ENCODE measurements around the gene COQ10B.
"Not testable (repeated sequence)": the region's sequence is repeated elsewhere in the genome, so short reads cannot be mapped to it uniquely, and the experiment has no call there.

Gene COQ10B

DNA sequence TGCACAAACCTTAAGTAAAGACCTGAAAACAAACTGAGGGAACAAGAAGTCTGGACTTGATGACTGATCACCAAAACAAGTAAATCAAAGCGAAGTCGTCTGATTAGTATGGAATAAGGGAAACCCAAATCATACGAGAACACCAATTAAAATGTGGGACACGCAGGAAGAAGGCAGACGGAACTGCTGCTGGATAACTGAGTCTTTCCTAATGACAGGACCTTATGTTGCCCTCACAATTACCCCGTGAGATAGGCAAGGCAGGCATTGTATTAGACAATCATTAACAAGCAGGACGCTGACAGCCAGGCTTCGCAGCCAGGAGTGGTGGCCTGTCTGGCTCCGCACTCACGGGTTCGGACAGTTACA lies 614 bp upstream of the COQ10B start:
- DNase-seq: no peak

DNA sequence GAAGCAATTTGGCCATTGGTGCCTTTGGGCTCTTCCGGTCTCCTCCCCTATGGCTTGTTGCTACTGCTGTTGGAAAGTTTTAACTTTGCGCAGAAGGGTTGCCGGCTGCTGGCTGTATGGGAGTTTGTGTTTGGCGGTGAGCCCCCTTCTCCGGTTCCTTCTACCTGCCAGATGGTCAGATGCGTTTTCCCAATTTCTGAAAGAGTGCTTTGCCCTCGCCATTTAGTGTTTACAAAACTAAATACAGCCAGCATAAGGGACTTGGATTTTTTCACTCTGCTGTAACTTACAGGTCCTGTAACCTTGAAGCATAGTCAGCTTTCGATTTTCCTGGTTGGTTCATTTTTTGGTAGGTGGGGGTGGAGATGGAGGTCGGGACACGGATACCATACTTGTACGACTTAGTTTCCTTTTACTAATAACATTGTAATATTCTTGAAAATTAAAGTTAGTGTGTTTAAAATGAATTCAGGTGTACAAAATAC lies 604 bp downstream of the COQ10B start:
- no peak for DNase-seq

DNA sequence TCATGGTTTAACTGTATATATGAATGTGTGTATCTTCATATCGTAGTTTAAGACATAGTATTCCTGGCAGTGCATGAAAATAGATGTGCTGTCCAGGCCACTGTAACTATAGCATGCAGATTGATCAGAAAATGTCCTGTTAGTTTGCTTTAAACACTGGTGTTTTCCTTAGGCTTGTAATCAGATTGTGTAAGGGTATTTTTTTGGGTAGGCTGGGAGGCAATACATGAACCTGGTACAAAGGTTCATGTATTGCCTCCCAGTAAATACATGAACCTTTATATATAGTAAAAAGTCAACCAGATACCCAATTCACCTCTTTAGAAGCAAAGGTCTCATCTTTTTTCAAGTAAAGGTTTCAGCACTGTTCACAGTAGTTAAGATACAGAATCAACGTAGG lies 1.6 kb downstream of the COQ10B start:
- DNase-seq: no peak

DNA sequence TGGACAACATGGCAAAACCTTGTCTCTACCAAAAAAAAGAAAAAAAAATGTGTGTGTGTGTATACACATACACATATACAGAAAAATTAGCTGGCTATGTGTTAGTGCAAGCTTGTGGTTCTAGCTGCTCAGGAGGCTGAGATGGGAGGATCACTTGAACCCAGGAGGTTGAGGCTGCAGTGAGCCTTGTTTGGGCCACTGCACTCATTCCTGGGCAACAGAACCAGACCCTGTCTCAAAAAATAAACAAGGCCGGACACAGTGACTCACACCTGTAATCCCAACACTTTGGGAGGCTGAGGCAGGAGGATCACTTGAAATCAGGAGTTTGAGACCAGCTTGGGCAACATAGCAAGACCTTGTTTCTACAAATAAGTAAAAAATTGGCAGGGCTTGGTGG lies 2.1 kb downstream of the COQ10B start:
- no peak for DNase-seq

DNA sequence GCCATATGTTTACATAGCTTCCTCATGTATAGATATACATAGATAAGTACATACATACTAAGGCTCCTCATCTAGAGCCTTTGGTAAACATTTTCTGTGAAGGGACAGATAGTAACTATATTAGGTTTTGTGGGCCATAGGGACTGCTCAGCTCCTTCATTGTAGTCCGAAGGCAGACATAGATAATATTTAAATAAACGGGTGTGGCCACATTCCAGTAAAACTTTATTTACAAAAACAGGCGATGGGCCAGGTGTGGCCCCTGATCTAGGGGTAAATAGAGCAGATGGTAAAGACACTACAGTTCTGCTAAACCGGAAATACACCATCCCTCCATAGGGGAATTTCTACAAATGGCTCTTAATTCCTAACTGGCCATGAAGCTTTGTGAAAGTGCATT lies 7.3 kb downstream of the COQ10B start:
- no peak for DNase-seq

DNA sequence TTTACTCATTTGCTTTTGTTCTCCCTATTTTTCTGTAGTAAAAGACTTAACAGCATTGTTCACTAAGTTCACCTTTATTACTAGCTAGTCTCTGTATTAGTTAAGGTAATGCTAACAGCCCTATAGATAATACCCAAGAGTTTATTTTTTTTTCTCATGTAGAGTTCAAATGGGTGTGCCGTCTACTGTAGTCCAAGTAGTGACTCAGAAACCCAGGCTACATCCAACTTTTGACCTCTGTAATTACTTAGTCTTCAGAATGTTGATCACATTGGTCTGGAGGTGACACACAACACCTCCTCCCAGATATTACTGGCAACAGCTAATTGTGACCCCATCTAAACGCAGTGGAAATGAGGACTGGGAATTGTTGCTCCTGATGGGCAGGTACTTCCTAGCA lies 7.7 kb downstream of the COQ10B start:
- DNase-seq: no peak

DNA sequence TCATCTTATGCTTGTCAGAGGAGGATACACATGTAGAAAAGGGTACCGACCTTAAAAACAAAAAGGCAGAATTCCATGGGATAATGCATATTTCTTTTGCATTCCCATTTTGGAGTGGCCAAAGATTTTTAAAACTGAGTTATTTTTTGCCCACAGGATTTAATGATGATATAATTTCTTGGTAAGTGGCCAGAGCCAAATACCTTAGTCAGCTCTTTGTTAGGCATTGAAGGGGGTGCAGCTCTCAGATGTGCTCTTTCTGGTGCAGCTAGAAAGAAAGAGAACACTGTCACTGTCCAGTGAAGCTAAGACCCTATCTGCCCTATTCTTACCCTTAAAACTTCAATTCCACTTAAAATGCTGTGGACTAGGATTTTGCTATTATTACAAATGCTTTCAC lies 10.8 kb downstream of the COQ10B start:
- no peak for DNase-seq

DNA sequence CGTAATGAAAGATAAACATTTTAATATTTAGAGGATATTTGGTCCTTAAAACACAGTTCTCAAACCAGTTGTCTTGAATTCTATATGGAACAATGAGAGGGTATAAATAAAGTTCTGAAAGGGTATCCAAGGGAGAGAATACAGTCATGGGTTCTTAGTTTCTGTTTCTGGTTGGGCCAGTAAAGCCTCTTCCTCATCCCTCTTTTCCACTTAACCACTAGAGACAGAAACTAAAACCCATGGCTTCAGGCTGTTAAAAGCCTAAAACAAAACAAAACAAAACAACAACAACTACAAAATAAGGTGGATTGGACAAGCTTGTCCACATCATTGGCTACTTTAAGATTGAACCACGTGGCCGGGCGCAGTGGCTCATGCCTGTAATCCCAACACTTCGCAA lies 18.8 kb downstream of the COQ10B start:
- no peak for DNase-seq

DNA sequence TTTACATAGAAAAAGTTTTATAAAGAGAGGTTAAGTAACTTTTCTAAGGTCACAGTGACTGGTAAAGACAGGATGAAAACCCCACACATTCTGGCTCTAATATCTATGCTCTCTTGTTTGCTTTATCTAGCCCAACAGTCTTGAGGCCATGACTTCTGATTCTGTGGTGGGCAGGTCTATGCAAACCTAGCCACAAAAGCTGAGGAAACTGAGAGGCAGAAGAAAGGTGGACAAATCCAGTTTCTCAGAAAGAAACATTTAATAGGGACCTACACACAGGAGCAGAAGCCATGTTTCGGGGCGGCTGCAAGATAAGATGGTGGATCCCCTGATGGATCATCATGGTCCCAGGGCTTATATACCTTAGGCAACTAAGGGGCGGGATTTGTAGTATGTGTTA lies 24.4 kb downstream of the COQ10B start:
- DNase-seq: no peak

DNA sequence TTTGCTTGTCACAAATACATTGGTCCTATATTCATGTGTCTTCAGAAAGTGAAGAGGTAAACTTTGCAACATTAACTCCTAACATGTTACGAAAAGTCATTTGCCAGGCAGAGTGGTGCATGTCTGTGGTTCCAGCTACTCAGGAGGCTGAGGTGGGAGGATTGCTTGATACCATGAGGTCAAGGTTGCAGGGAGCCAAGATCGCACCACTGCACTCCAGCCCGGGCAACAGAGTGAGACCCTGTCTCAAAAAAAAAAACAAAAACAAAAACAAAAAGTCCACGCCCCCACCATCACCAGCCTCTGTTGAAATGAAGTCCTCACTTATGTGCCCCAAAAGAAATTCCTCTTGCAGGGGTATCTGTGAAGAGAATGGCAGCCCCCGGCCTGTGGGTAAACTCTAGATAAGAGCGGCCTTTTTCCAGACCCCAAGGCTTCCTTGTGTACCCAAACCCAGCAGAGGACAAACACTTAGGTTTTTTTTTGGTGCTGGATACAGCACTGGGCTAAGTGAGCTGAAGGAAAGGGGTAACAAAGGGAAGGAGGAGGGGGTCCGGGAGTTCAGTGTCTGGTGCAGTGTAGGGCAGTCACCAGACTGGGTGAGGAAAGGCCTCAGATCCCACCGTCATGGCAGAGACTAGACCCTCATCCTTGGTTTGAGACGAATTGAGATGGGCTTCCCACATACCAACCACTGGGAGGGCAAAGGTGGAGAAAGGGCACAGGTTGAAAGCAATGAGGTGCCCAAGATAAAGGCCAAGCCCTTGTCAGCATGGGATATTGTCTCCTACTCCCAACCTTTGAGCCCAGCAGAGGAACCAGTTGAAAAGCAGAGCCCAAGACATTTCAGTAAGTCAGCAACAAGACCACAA lies 27.0 kb downstream of the COQ10B start:
- DNase-seq: no peak

DNA sequence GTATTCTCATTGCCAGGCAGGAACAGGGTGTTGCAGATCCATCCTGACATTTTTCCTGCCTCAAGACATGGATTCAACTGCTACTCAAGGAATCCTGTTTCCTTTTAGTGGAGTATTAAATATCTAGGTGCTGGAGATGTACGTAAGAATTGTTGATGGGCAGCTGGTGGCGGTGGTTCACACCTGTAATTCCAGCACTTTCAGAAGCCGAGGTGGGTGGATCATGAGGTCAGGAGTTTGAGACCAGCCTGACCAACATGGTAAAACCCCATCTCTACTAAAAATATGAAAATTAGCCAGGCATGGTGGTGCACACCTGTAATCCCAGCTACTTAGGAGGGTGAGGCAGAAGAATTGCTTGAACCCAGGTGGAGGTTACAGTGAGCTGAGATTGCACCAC lies 30.9 kb downstream of the COQ10B start:
- not testable (repeated sequence) for DNase-seq

DNA sequence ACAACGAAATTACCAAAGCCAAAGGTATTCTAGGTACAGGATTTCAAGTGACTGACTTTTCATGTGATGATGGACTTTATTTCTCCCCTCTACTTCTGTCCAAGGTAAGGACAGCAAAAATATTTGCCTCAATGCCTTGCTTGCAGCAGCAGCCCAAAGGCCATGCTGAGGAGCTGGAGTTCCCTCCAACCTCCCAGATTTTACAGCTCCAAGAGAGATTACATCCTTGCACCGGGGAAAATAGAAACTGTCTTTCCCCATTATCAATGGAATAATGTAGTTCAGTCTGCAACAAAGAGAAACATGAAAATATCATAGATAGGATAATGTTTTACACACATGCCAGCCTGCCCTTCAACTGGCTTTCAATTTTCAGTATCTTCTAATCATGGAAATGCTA lies 32.8 kb downstream of the COQ10B start:
- no peak for DNase-seq

DNA sequence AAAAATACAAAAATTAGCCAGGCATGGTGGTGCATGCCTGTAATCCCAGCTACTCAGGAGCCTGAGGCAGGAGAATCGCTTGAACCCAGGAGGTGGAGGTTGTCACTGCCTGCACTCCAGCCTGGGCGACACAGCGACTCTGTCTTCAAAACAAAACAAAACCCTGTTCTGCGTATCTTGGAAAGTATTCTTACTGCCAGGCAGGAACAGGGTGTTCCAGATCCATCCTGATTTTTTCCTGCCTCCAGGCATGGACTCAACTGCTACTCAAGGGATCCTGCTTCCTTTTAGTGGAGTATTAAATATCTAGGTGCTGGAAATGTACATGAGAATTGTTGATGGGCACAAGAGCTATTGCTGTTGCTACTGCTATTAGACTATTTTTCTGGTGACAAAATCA lies 34.0 kb downstream of the COQ10B start:
- no peak for DNase-seq

DNA sequence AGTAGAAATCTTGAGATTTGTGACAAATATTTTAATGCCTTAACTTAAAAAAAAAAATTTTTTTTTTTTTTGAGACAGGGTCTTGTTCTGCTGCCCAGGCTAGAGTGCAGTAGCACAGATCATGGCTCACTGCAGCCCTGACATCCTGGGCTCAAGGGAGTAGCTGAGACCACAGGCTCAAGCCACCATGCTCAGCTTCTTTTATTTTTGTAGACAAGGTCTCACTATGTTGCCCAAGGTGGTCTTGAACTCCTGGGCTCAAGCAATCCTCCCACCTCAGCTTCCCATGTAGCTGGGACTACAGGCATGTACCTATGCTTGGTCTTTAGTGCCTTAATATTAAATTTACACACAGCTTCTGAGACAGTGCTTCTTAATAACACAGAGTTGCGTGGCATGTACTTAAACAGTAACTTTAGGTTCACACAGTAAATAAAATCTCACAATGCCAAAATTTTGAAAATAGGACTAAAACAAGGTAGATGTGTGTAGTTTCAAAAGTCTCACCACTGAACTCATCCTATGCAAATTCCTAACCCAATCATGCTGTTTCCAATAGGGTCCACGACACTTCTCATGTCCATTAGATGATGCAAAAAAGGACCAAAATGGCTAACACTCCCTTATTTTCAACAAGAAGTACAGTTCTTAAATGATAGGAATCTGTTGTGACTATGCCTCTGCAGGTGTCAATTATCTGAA lies 42.2 kb downstream of the COQ10B start:
- no peak for DNase-seq

DNA sequence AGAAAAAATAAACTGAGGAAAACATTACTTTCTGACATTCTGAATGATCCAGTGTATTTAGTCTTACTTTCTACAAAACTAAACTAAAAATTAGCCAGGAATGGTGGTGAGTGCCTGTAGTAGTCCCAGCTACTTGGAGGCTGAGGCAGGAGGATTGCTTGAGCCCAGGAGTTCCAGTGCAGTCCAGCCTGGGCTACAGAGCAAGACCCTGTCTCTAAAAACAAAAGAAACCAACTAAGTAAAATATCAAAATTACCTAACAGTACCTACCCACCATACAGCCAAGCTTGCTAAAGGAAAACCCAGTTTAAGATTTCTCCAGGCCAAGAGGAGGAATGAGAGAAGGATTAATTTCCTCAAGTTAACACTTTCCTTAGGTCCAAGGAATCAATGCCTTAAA lies 43.3 kb downstream of the COQ10B start:
- DNase-seq: no peak

DNA sequence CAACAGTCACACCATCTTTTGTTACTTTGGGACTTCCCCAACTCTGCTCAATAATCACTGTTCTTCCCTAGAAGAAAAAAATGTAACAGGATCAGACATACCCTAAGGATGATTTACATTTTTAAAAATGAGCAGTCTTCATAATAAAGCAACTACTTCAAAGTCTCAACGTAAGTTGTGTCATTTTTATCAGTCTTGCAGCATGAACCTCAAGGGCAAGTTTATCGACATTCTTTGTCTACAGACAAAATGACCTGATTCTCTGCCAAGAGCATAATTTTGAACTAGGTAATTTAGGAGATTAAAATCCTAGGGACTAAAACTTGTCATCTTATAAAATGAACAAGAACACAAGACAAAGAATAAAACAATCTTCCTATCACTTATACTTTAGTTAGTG lies 44.0 kb downstream of the COQ10B start:
- DNase-seq: no peak

DNA sequence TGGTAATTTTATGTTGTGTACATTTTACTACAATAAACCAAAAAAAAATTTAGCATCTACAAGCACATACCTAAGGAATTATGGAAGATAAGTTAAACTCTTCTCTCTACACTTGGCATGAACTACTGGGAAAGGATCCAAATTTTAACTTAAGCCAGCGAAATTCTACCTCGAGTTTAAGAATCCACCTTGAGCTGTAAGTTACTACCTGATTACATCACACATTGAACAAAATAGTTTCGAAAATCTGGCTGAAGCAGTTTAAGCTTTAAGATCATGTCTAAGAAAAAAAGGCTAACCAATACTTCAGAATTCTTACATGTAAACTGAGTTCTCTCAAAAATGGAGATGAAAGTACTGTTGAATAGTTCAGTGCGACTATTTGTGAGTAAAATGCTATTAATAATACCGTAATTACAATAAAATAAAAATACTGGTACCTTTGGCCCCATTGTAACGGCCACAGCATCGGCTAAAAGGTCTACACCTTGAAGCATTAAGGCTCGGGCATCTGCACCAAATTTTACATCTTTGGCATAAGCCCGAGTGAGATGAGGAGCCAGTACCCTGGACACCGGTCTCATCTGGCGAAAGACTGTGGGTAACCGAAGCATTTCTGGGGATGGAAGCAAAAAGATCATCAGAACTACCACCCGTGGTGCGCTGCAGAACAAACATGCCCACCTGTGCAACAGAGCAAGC lies 45.0 kb downstream of the COQ10B start:
- DNase-seq: no peak

DNA sequence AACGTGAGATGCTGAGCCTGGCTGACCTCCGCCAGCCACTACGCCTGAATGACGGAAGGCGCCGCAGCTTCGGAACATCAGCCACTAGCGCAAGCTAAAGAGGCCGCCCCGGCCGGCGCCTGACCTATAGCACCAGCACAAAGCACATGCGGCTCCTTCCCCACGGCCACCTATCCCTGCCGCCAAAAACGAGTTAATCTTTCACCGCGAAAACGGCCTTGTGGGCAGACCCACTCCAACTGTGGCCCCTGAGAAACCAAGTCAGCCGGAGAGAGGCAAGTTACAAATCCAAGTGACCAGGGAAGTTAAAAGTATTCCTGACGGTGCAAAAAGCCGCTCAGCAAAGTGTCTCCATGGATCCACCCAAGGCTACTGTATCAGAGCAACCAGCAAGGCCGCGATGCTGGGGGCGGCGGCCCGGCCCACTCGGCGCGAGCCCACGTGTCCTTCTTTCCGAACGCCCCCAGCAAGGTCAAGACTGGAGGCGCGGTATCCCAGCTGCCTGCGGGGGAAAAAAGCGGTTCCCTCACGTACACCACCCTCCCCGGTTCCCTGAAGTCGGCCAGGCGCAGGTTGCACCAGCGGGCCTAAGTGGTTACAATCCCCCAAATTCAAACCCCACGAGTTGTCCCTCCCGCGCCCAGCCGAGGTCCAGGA lies 45.7 kb downstream of the COQ10B start:
- peak in 1 of 2 experiments; percentile 3 for DNase-seq

DNA sequence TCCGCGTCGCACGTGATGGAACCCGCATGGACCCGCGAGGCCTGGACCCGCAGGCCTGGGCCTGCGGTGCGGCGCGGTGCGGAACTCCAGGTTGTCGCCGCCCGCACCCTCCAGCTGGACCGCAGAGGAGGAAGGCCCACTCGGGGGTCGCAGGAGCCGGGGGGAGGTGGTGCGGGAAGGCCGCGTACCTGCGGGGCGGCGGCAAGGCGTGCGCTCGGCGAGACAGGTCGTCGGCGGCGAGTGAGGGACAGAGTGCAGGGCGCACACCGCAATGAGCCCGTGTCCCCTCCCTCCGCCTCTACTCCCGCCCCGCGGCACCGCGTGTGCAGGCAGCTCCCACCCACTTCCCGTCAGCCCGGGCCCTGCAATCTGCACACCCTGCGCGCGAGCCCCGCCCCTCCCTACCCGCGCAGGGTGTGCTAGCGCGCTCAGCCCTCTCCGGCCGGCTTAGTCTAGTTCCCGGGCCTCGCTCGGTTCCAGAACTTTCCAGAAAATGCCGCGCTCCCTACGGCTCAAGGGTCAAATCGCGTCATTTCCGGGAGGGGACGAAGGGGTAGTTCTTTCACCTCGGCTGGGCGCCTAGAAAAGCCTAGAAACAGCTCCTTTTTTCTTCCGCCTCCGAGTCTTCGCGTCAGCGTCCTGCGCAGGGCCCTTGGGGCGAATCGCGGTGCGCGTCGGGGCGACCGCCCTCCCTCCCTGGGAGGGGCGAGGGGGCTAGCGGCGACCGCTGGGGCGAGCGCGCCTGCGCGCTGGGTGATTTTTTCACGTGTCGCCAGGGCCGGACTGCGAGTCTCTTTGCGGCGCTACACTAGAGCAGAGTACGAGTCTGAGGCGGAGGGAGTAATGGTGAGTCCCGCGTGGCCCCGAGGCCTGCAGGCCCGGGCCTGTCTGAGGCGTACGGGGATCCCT lies 46.5 kb downstream of the COQ10B start, which contains the start of the genes HSPD1 and HSPE1:
TSS of gene HSPD1 (minus strand) at position 247 of the 909 bp plus-strand sequence. CDS start 992 bp downstream, outside the sequence.
TSS of gene HSPE1 (plus strand) at position 786 of the 909 bp plus-strand sequence. CDS start at position 844, 58 bp downstream.
- DNase-seq: peak; percentile 83 to 91

DNA sequence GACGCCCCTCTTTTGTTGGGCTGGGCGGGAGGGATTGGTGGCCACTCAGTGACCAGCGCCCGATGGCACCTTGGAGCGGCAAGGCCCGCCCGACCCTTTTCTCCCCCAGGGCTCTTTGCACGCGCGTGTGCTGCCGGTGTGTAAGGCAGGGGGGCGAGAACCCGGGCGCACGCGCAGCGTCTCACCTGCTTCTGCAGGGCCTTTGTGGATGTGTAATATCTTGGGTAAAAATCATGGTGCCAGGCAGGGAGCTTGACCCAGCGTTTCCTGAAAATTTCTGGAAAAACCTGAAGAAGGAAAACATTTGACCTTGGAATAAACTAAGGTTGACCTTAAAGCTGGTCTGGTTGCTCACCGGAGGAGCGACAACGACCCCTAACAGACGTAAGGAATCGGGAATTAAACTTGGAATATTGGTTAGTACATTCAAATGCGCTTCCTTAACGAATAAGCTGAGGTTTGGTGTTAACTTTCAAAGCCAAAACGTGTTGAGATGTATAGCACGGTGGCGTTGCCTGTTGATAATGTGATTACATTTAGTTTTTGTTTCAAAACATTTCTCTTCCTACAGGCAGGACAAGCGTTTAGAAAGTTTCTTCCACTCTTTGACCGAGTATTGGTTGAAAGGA lies 47.3 kb downstream of the COQ10B start:
- DNase-seq: peak in 1 of 2 experiments; percentile 12

DNA sequence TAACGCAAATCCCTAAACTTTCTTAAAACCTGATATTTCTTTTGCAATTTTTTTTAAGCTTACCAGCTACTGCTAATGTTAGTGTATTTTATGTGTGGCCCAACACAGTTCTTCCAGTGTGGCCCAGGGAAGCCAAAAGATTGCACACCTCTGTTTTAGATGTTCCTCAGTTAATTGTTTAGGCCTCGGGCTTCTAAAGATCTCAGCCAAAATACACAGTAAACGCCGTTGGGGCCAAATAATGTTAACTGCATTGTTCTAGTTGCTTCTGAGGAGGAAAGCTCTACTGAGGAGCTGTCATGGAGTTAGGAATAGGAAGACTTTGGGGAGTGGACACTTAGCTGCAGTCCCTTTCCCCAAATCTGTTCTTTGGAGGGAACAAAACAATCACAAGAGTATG lies 48.8 kb downstream of the COQ10B start:
- no peak for DNase-seq
